HEK293 (cell line): ENCODE results near the gene DNAJC7.

ENCODE experiments used
- CTCF ChIA-PET: fragments of 350-600 bp; formaldehyde crosslinking; extraction: SDS; loops from one replicate; lab custom pipeline; 2021; ENCODE audit warnings: antibody characterized with exemption; lab: Yijun Ruan, JAX
- POLR2A ChIA-PET: fragments of 300-600 bp; formaldehyde crosslinking; extraction: SDS; loops from one replicate; lab custom pipeline; 2020; ENCODE audit warnings: antibody characterized with exemption, inconsistent platforms; lab: Yijun Ruan, JAX
- H3K27ac ChIP-seq: fragments of 200-500 bp; sonication (Bioruptor generic); 2 replicates; pipeline ENCODE4 v1.5.1; 2014; ENCODE audit warnings: low read depth, low read length, control low read depth, inconsistent platforms; ENCODE audit errors: extremely low read depth
- H3K36me3 ChIP-seq, 2 experiments: fragments of 200-500 bp in 1 of 2; sonication (Bioruptor generic) in 1 of 2; 1 replicate in 1 of 2; 2 replicates in 1 of 2; pipeline ENCODE4 v1.5.1; 2014 to 2017; ENCODE audit warnings: inconsistent platforms in 2 of 2, low read length in 2 of 2; ENCODE audit not compliant: control insufficient read depth in 2 of 2, insufficient read depth in 1 of 2
- H3K4me1 ChIP-seq: fragments of 200-500 bp; sonication (Bioruptor generic); 2 replicates; pipeline ENCODE4 v1.5.1; 2014; ENCODE audit warnings: mild to moderate bottlenecking, low read length, inconsistent platforms; ENCODE audit not compliant: control insufficient read depth, insufficient read depth
- H3K4me3 ChIP-seq: 2 replicates; pipeline ENCODE4 v1.5.1; 2011; ENCODE audit warnings: low read depth, mild to moderate bottlenecking, control low read depth, low read length, moderate library complexity
- H3K9me3 ChIP-seq: fragments of 200-500 bp; sonication (Bioruptor generic); 2 replicates; pipeline ENCODE4 v1.5.1; 2014; ENCODE audit warnings: low read depth, low read length, inconsistent platforms; ENCODE audit not compliant: control insufficient read depth, insufficient read depth
- MZF1 ChIP-seq: fragments of 450-650 bp; formaldehyde crosslinking; IDR thresholded peaks from 2 replicates; pipeline ENCODE4 v1.5.1; 2017; ENCODE audit warnings: missing biosample characterization, missing genetic modification characterization, borderline replicate concordance
- OVOL3 ChIP-seq: fragments of 450-650 bp; formaldehyde crosslinking; IDR thresholded peaks from 2 replicates; pipeline ENCODE4 v1.5.1; 2016; ENCODE audit warnings: missing biosample characterization, missing genetic modification characterization
- PRDM1 ChIP-seq: fragments of 450-650 bp; formaldehyde crosslinking; IDR thresholded peaks from 2 replicates; pipeline ENCODE4; 2016; ENCODE audit warnings: missing biosample characterization, missing genetic modification characterization
- SALL2 ChIP-seq: fragments of 450-650 bp; formaldehyde crosslinking; IDR thresholded peaks from 2 replicates; pipeline ENCODE4 v1.5.0; 2017; ENCODE audit warnings: missing biosample characterization, mild to moderate bottlenecking, missing genetic modification characterization, borderline replicate concordance
- SP2 ChIP-seq: fragments of 450-650 bp; formaldehyde crosslinking; IDR thresholded peaks from 2 replicates; pipeline ENCODE4 v1.5.1; 2016; ENCODE audit warnings: missing biosample characterization, missing genetic modification characterization
- TRIM28 ChIP-seq: IDR thresholded peaks from 2 replicates; pipeline ENCODE4 v1.6.1; 2011; ENCODE audit warnings: low read length, control low read depth, borderline replicate concordance
- ZEB2 ChIP-seq: fragments of 450-650 bp; formaldehyde crosslinking; IDR thresholded peaks from 2 replicates; pipeline ENCODE4 v1.5.1; 2016; ENCODE audit warnings: missing biosample characterization, missing genetic modification characterization
- ZFP41 ChIP-seq: fragments of 450-650 bp; formaldehyde crosslinking; IDR thresholded peaks from 2 replicates; pipeline ENCODE4 v1.5.1; 2016; ENCODE audit warnings: missing biosample characterization, missing genetic modification characterization, borderline replicate concordance
- ZNF10 ChIP-seq: fragments of 450-650 bp; formaldehyde crosslinking; IDR thresholded peaks from 2 replicates; pipeline ENCODE4 v1.5.1; 2017; ENCODE audit warnings: missing biosample characterization, missing genetic modification characterization
- ZNF112 ChIP-seq: fragments of 450-650 bp; formaldehyde crosslinking; IDR thresholded peaks from 2 replicates; pipeline ENCODE4 v1.5.0; 2017; ENCODE audit warnings: missing biosample characterization, missing genetic modification characterization
- ZNF175 ChIP-seq: fragments of 450-650 bp; formaldehyde crosslinking; IDR thresholded peaks from 2 replicates; pipeline ENCODE4 v1.5.1; 2016; ENCODE audit warnings: missing biosample characterization, missing genetic modification characterization
- ZNF211 ChIP-seq: fragments of 450-650 bp; formaldehyde crosslinking; IDR thresholded peaks from 2 replicates; pipeline ENCODE4 v1.5.1; 2016; ENCODE audit warnings: low read depth, missing biosample characterization, missing genetic modification characterization
- ZNF221 ChIP-seq: fragments of 450-650 bp; formaldehyde crosslinking; IDR thresholded peaks from 2 replicates; pipeline ENCODE4 v1.5.1; 2017; ENCODE audit warnings: missing biosample characterization, missing genetic modification characterization, borderline replicate concordance
- ZNF354C ChIP-seq: fragments of 450-650 bp; formaldehyde crosslinking; IDR thresholded peaks from 2 replicates; pipeline ENCODE4 v1.5.1; 2016; ENCODE audit warnings: missing biosample characterization, missing genetic modification characterization, low read depth, borderline replicate concordance
- ZNF404 ChIP-seq: fragments of 450-650 bp; formaldehyde crosslinking; IDR thresholded peaks from 2 replicates; pipeline ENCODE4 v1.5.1; 2017; ENCODE audit warnings: missing biosample characterization, missing genetic modification characterization
- ZNF549 ChIP-seq: fragments of 450-650 bp; IDR thresholded peaks from 2 replicates; pipeline ENCODE4 v1.5.1; 2018; ENCODE audit warnings: missing biosample characterization, missing genetic modification characterization, mild to moderate bottlenecking, inconsistent platforms, moderate library complexity
- ZNF561 ChIP-seq: fragments of 450-650 bp; IDR thresholded peaks from 2 replicates; pipeline ENCODE4 v1.5.1; 2018; ENCODE audit warnings: missing biosample characterization, missing genetic modification characterization, borderline replicate concordance
- ZNF585B ChIP-seq: fragments of 450-650 bp; formaldehyde crosslinking; IDR thresholded peaks from 2 replicates; pipeline ENCODE4 v1.5.1; 2016; ENCODE audit warnings: missing biosample characterization, missing genetic modification characterization
- ZNF664 ChIP-seq: fragments of 450-650 bp; formaldehyde crosslinking; IDR thresholded peaks from 2 replicates; pipeline ENCODE4 v1.5.1; 2016; ENCODE audit warnings: missing biosample characterization, missing genetic modification characterization
- ZSCAN30 ChIP-seq: fragments of 450-650 bp; IDR thresholded peaks from 2 replicates; pipeline ENCODE4 v1.5.1; 2018; ENCODE audit warnings: missing biosample characterization, mild to moderate bottlenecking, missing genetic modification characterization, moderate library complexity
- TF ChIP-seq, protein P1 (sequence below): fragments of 450-650 bp; formaldehyde crosslinking; IDR thresholded peaks from 2 replicates; pipeline ENCODE4 v1.5.0; 2017; ENCODE audit warnings: missing biosample characterization, missing genetic modification characterization, borderline replicate concordance
- TF ChIP-seq, protein P2 (sequence below): fragments of 450-650 bp; formaldehyde crosslinking; IDR thresholded peaks from 2 replicates; pipeline ENCODE4 v1.5.1; 2016; ENCODE audit warnings: missing biosample characterization, missing genetic modification characterization, borderline replicate concordance

Gene DNAJC7

DNA sequence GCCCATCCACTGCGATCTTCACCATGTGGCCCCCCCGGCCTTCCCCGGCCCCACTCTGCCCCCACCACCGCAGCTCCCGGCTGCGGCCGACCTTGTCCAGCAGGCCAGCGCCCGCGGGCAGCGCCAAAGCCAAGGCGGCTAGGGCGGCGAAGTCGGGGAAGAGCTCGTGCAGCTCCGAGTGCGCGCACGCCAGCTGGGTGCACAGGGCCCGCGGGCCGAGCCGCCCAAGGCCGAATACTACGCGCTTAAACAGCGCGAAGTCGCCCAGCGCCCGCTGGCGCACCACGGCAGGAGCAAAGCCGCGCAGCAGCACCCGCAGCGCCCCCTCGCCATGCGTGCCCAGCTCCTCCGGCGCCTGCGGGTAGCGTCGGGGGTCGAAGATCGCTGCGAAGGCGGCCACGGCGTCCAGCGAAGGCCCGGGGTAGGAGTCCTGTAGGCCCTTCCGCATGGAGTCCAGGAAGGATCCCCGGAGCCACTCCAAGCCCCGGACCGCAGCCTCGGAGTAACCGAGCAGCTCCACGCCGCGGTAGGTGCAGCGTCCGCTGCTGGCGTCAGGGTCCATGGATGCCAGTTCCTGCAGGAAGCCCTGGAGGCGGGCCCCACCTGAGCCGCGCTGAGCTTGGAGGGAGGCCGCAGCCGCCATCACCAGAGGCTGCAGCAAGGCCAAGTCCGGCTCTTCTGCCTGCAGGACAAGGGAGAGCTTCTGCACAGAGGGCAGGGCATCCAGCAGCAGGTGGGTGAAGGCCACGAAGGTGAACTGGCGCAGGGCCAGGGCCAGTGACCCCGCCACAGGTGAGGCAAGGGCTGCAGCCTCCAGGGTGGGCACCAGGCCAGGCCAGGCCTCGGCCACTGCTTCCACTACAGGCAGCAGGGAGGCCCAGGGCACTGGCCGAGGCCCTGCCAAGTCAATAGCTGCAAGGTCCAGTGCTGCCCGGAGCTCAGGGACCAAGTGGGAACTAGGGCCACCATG lies 22.8 kb upstream of the DNAJC7 start:
- TF ChIP-seq ZNF585B (tag by site-specific recombination) (no peak), ZNF549 (no peak), ZNF175 (no peak), TRIM28 (no peak)
- TF ChIP-seq, all 188 proteins: peak for 0
- H3K4me3 ChIP-seq, result no peak overlapping the region
- no peaks in the 10 kb centered on the region for H3K9me3 ChIP-seq
- H3K4me1 ChIP-seq, result no peaks in the 10 kb centered on the region
- ChIA-PET CTCF (interaction anchor here (0.6 to 1.7 kb wide), 4 partner anchors 16 to 146 kb away, joined by 3 to 7 read pairs (median 4); no protein-coding TSS in a partner anchor), POLR2A (interaction anchor here (0.6 to 1.0 kb wide), 2 partner anchors 9 to 13 kb away, joined by 3 to 4 read pairs; no protein-coding TSS in a partner anchor)
- no peaks in the 10 kb centered on the region for H3K36me3 ChIP-seq
- no peak overlapping the region for H3K27ac ChIP-seq

DNA sequence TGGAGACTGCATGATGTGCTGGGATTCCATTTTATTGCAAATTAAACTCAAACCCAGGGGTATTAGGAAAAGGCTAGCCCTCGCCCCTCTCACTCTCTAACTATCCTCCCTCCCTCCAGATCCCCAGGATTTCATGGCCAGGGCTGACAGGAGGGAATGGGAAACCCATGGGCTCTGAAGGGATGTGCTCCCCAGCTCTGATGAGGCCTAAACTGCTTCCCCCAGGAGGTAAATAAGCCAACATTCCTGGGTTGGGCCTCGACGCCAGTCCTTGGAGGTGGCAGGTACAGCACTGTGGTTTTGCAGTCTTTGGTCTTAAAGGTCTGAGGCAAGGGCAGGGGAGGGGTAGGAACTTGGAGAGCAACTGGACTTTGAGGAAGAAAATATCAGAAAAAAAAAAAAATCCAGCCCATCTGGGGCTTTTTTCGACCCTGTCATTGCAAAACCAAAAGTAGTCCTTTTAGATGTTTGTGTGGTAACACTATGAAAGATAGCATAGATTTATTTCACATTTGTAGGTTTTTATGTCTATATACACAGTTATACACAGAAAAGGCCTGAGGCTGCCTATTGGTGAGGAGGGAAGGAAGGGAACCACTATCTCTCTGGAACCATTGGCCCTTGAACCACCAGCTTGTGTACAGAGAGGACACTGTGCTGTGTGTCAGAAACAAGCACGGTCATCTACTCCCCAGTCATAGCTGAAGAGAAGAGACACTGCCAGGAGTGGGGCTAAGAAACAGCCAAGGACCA lies 21.2 kb upstream of the DNAJC7 start:
- H3K9me3 ChIP-seq, result no peaks in the 10 kb centered on the region
- ChIA-PET CTCF (interaction anchor here (0.6 to 1.4 kb wide), 4 partner anchors 58 to 99 kb away, joined by 3 to 4 read pairs (median 4); partner anchors contain the start of gene KAT2A), POLR2A (no interaction called here)
- H3K27ac ChIP-seq, result no peak overlapping the region
- H3K36me3 ChIP-seq, result no peaks in the 10 kb centered on the region
- TF ChIP-seq PRDM1 (tag by site-specific recombination), result no peak
- TF ChIP-seq ZNF561 (tag by site-specific recombination), result no peak
- no peak for TF ChIP-seq SP2
- no peak for TF ChIP-seq SALL2 (tag by site-specific recombination)
- TF ChIP-seq, protein P1, sequence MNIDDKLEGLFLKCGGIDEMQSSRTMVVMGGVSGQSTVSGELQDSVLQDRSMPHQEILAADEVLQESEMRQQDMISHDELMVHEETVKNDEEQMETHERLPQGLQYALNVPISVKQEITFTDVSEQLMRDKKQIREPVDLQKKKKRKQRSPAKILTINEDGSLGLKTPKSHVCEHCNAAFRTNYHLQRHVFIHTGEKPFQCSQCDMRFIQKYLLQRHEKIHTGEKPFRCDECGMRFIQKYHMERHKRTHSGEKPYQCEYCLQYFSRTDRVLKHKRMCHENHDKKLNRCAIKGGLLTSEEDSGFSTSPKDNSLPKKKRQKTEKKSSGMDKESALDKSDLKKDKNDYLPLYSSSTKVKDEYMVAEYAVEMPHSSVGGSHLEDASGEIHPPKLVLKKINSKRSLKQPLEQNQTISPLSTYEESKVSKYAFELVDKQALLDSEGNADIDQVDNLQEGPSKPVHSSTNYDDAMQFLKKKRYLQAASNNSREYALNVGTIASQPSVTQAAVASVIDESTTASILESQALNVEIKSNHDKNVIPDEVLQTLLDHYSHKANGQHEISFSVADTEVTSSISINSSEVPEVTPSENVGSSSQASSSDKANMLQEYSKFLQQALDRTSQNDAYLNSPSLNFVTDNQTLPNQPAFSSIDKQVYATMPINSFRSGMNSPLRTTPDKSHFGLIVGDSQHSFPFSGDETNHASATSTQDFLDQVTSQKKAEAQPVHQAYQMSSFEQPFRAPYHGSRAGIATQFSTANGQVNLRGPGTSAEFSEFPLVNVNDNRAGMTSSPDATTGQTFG (tag by site-specific recombination), result no peak
- no peak for TF ChIP-seq ZNF664 (tag by site-specific recombination)
- no peak for TF ChIP-seq ZFP41 (tag by site-specific recombination)
- TF ChIP-seq OVOL3, result no peak
- no peak for TF ChIP-seq ZEB2 (tag by site-specific recombination)
- TF ChIP-seq ZNF112 (tag by site-specific recombination), result no peak
- no peak for TF ChIP-seq ZNF211 (tag by site-specific recombination)
- TF ChIP-seq MZF1 (tag by site-specific recombination), result no peak
- no peak for TF ChIP-seq ZNF221
- no peak overlapping the region for H3K4me3 ChIP-seq
- H3K4me1 ChIP-seq, result no peaks in the 10 kb centered on the region

DNA sequence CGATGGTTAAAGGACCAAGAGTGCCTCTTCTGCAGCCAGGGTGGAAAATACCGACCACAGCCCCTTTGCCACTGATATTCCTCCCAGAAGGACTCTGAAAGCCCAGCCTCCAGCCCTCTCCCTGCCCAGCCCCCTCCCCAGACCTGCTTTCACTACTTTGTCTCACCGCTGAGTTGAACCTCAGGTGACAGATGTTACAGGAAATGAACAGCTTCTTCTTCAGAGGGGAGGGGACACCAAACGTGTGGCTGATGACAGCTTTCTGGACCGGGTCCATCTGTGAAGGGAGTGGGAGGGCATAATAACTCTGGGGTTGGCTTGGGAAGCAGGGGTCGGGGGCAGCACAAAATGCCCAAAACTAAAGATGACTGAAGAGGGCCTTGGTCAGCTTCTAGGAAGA lies 16.8 kb upstream of the DNAJC7 start:
- CTCF ChIA-PET, result interaction anchor here (0.7 to 1.9 kb wide), 8 partner anchors 9 to 70 kb away, joined by 3 to 11 read pairs (median 3); partner anchors contain the start of gene NKIRAS2
- no peak for TF ChIP-seq ZSCAN30 (tag by site-specific recombination)
- TF ChIP-seq ZNF404 (tag by site-specific recombination), result no peak
- TF ChIP-seq ZNF354C (tag by site-specific recombination), result no peak
- TF ChIP-seq ZNF10 (tag by site-specific recombination), result no peak
- TF ChIP-seq, protein P2, sequence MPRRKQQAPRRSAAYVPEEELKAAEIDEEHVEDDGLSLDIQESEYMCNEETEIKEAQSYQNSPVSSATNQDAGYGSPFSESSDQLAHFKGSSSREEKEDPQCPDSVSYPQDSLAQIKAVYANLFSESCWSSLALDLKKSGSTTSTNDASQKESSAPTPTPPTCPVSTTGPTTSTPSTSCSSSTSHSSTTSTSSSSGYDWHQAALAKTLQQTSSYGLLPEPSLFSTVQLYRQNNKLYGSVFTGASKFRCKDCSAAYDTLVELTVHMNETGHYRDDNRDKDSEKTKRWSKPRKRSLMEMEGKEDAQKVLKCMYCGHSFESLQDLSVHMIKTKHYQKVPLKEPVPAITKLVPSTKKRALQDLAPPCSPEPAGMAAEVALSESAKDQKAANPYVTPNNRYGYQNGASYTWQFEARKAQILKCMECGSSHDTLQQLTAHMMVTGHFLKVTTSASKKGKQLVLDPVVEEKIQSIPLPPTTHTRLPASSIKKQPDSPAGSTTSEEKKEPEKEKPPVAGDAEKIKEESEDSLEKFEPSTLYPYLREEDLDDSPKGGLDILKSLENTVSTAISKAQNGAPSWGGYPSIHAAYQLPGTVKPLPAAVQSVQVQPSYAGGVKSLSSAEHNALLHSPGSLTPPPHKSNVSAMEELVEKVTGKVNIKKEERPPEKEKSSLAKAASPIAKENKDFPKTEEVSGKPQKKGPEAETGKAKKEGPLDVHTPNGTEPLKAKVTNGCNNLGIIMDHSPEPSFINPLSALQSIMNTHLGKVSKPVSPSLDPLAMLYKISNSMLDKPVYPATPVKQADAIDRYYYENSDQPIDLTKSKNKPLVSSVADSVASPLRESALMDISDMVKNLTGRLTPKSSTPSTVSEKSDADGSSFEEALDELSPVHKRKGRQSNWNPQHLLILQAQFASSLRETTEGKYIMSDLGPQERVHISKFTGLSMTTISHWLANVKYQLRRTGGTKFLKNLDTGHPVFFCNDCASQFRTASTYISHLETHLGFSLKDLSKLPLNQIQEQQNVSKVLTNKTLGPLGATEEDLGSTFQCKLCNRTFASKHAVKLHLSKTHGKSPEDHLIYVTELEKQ (tag by site-specific recombination), result no peak

More for the DNA sequence above, 16.8 kb upstream of the DNAJC7 start:
- Histone ChIP-seq H3K36me3 (no peaks in the 10 kb centered on the region), H3K9me3 (no peaks in the 10 kb centered on the region), H3K4me1 (no peaks in the 10 kb centered on the region), H3K27ac (no peak overlapping the region), H3K4me3 (no peak overlapping the region)
- POLR2A ChIA-PET, result interaction anchor here (0.6 to 2.2 kb wide), 3 partner anchors 8 to 85 kb away, joined by 3 to 8 read pairs (median 3); no protein-coding TSS in a partner anchor
